Measurements from ENCODE around the gene NUF2.

- TF ChIP-seq CTCF (IDR thresholded peaks at IDR 0.05; ENCODE audit: low read depth, low read length) (no peak), EZH2phosphoT487 (IDR thresholded peaks at IDR 0.05; ENCODE audit: low read depth) (no peak)
These were observed at the start of gene NUF2 for GRCh38 chr1:163321311-163322305.

Data from OCI-LY3 (cell line).